Coronary artery (tissue), 2 donors: ENCODE results near the gene HIPK2.
"Not testable (repeated sequence)": the region's sequence is repeated elsewhere in the genome, so short reads cannot be mapped to it uniquely, and the experiment has no call there.

Experiments used
- DNase-seq: peaks from one replicate; pipeline ENCODE4 v3.0.0-alpha.2; 2017; ENCODE audit warnings: low spot score
- H3K27ac ChIP-seq, 2 donors: fragments of 200-600 bp; sonication (generic); one replicate each; pipeline ENCODE4 v1.5.1; 2016 to 2019
- H3K4me3 ChIP-seq: fragments of 200-600 bp; sonication (generic); 2 replicates; pipeline ENCODE4 v1.5.1; 2016; ENCODE audit warnings: mild to moderate bottlenecking, moderate library complexity
- CTCF ChIP-seq: fragments of 200-600 bp; sonication (generic); IDR thresholded peaks from one replicate; pipeline ENCODE4 v1.5.1; 2019; ENCODE audit warnings: antibody characterized with exemption

Gene HIPK2

GRCh38 chr7:139675127-139676125 lies 102.4 kb downstream of the HIPK2 start:
- no peak for TF ChIP-seq CTCF
- no peak overlapping the region for H3K27ac ChIP-seq
- no peak overlapping the region for H3K4me3 ChIP-seq
- DNase-seq, result no peak

- Histone ChIP-seq H3K4me3 (no peak overlapping the region), H3K27ac (no peak overlapping the region)
- TF ChIP-seq CTCF, result no peak
- DNase-seq, result no peak
These were observed 103.1 kb downstream of the HIPK2 start for GRCh38 chr7:139674752-139675126.

GRCh38 chr7:139674341-139674740 lies 103.5 kb downstream of the HIPK2 start:
- Histone ChIP-seq H3K27ac (no peak overlapping the region), H3K4me3 (no peak overlapping the region)
- no peak for TF ChIP-seq CTCF
- no peak for DNase-seq

GRCh38 chr7:139673762-139674161 lies 104.0 kb downstream of the HIPK2 start:
- no peak for TF ChIP-seq CTCF
- Histone ChIP-seq H3K27ac (no peak overlapping the region), H3K4me3 (no peak overlapping the region)
- no peak for DNase-seq

GRCh38 chr7:139673230-139673629 lies 104.6 kb downstream of the HIPK2 start:
- Histone ChIP-seq H3K27ac (no peak overlapping the region), H3K4me3 (no peak overlapping the region)
- no peak for DNase-seq
- TF ChIP-seq CTCF, result no peak

- no peak for TF ChIP-seq CTCF
- no peak for DNase-seq
- no peak overlapping the region for H3K4me3 ChIP-seq
- H3K27ac ChIP-seq, result no peak overlapping the region
These were observed 105.8 kb downstream of the HIPK2 start for GRCh38 chr7:139671967-139672366.

GRCh38 chr7:139670662-139671061 lies 107.1 kb downstream of the HIPK2 start:
- DNase-seq, H3K4me3 ChIP-seq, H3K27ac ChIP-seq: not testable (repeated sequence)
